HG03139 (cell line): Measurements from ENCODE around the gene ADAMTS5.

Source experiments
- ATAC-seq: cut with Tn5 transposase; IDR thresholded peaks from one replicate; pipeline ENCODE4 v1.9.1; 2021; ENCODE audit not compliant: unreplicated experiment

Gene ADAMTS5

DNA sequence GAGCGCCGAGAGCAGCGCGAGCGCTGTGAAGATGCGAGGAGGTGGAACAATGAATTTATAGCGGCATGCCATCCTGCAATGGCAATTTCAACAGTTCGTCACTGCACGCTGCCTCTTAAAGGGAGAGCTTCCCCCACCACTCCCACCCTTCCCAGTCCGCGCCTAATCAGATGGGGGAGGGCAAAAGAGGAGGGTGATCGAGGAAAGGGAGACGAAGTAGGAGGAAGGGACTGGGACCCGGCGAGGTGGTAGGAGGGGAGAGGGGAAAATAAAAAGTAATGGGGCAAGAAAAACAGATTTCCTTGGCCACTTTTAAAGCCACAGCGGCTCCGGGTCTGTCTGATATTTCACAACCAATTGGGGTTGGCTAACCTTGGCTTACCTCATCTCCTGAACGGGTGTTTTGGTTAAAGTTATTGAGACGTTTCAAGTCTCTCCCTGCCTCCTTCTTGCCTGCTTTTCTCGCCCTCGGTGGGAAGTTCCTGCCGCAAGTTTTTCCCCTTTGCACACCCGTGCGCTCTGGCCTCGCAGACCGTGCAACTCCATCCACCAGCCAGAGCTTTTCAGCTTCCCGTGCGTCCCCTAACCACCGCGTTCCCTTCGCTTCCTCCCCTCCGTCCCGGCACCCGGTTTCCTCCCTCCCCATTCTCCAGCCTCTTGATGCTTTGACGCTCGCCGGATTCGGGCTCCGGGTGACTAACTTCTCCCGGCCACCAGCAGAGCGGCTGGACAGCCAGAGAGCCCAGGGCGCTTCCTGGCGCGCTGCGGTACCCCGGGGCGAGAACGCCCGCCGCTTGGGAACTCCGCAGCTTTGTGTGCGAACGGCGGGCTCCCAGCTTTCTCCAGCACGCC is at the start of gene ADAMTS5:
TSS of gene ADAMTS5 (minus strand) at position 27 of the 852 bp plus-strand sequence. CDS start 697 bp downstream, outside the sequence.
- no peak for ATAC-seq

DNA sequence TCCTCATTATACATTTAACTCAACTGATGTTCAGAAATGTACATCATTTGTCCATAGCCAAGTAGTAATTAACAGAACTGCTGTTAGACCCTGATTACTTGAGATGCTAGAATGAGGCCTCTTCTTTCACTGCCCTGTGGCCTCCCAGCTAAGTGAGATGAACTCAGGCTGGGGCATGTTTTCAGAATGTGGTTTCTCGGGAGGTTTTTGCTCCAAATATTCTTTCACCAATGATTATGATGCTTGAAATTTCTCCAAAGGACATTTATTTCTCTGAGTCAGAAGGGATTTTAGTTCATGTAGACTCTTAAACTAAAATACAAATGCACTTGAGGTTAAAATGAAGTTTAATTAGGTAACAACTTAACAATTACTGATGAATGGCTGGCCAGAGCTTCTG is 34.6 kb upstream of the ADAMTS5 start:
- no peak for ATAC-seq

DNA sequence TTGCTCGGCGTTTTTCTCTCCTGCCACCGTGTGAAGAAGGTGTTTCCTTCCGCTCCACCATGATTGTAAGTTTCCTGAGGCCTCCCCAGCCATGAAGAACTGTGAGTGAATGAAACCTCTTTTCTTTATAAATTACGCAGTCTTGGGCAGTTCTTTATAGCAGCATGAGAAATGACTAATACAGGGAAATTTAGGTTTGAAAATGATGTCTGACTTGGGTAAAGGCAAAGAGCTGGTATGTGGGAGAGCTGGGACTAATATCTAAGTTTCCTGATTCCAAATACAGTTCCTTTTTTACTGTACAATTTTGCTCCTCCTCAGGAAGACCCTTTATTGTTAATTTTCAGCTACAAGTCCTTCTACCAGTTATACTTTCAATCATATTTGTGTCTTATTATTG is 16.7 kb upstream of the ADAMTS5 start:
- ATAC-seq, result no peak

DNA sequence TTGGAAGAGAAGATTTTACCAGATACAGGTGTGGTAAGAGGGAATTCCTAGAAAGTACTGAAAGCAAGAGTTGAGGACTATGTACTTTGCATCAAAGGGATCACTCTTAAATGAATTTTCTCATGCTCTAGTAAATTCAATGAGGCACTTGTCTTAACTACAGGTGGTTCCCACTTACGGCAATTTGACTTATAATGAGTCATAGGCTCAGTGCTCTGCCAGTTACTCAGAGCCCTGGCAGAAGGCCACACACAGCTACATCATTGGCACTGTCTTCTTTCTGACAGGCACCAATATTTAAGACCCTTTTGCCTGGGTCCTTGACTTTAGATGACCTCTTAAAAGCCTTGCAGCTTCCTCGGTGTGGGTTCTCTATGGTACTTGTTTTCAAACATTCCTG is 15.9 kb upstream of the ADAMTS5 start:
- ATAC-seq, result no peak

DNA sequence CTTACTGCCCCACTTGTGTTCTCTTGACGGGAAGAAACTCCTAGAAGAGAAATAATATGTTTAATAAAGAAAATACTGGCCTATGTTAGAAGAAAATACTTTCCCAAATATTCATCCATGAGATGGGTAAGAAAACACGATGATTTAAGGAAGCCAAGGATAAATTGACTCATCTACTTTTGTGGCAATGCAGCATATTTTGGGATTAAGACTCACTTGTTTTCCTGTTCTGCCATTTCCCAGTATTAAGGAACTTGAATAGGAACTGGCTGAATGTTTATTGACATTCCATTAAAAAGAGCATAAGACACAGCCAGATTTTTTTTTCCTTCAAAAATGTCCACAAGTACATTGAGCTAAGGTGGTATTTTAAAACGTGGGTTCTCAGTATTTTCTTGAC is 10.9 kb upstream of the ADAMTS5 start:
- no peak for ATAC-seq

DNA sequence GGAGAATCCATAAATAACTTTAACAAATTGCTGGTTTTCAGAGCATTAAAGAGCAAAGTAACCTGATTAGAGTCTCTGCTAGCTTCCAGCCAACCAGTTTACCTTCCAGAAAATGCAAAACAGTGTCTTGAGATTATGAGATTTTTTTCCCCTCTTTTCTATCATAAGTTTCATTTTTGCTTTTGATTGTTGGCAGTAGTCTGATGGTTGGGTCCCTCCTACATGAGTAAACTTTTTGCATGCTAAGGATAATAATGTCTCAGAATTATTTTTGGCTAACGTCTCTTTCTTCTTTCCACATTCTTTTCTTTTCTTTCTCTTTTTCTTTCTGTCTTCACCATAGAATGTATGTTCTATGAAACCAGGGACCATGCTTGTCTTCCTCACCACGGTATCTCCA is 6.3 kb upstream of the ADAMTS5 start:
- no peak for ATAC-seq

DNA sequence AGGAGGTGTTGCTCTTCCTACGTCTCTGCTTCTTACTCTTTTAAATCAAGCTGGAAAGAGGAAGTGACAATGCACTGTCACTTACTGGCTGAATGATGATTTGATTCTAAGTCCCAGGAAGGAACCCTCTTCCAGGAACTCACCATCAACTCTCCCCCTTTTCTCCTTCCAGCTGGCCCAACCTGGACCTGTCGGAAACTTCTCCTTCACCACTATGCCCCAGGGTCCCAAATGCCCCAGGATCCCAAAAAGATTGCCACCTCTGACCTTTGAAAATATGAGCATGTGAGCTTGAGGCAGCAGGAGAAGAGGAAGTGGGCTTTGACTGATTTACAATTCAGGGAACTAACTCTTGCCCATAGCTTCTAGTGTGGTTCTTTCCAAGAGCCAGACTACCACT is 5.3 kb upstream of the ADAMTS5 start:
- ATAC-seq, result no peak

DNA sequence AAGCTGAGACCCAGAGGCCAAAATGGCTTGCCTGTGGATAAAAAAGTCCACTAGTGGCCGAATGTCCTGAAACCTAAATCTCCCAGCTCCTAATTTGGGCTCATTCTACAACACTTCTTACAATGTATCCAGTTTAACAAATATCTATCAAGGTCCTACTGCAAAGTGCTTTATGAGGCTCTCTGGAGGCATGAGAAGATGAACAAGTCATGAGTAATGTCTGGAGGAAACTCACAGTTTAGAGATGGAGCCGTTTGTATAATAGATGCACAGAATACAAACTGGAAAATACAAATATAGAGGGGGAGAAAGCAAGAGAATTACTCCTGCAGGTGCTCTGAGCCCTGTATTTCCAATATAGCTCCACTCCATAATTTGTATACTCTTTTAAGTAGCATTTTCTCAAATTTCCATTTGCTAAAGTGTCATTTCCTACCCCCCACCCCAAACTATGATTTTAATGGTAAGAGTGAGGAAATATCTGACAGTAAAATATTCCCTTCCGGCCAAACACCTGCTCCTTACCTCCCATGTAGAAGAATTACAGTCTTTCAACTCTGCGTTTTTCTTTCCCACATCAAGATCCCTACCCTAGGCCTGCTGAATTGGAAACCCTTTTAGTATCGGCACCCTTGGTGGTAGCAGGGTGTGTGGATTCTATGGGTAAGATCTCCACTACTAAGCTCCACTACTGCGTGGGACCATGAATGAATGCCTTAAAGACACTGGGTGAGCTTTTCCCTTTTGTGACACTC is 3.3 kb upstream of the ADAMTS5 start:
- no peak for ATAC-seq

DNA sequence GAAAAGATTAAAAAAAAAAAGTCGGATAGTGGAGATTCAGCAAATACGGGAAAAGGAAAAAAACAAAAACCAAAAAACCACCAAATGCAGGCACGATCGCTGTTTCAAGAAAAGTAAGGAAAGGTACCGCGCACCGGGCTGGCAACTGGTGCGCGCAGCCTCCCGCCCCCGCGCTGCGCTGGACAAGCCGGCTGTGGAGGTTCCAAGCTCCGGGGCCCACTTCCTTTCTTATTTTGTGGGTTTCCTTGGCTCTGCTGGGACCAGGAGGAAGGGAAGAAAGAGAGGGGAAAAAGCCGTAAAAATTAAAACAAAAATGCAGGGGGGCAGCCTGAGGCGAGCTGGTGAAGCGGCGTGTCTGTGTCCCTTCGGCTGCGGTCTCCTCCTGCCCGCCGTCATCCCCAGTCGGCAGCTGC is 233 bp downstream of the ADAMTS5 start:
- ATAC-seq, result no peak

DNA sequence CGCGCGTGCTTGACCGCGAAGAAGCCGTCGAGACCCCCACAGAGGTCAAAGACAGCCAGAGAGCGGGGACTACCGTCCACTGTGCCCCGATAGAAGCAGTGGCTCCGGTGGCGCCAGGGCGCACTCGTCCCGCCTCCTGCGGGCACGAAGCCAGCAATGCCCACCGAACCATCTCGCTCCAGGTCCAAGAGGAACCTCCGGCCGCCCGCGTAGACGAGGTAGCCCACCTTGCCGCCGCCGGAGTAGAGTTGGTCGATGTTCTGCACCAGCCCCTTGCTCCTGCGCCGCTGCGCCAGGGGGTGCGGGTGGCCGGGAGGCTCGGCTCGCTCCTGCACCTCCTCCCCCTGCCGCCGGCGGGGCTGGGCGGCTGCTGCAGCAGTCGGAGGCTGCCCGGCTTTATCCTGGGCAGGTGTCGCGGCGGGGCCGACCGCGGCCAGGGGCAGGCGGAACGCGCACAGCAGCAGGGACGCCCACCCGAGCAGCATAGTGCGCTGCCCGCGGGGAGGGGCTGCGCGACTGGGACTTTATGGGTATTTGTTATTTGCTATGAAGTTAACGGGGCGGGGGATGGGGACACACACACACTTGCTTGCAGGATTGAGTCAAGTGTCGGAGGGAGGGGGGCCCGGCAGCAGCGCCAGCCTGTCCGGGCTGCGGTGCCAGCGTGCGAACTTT is 844 bp downstream of the ADAMTS5 start:
- no peak for ATAC-seq

DNA sequence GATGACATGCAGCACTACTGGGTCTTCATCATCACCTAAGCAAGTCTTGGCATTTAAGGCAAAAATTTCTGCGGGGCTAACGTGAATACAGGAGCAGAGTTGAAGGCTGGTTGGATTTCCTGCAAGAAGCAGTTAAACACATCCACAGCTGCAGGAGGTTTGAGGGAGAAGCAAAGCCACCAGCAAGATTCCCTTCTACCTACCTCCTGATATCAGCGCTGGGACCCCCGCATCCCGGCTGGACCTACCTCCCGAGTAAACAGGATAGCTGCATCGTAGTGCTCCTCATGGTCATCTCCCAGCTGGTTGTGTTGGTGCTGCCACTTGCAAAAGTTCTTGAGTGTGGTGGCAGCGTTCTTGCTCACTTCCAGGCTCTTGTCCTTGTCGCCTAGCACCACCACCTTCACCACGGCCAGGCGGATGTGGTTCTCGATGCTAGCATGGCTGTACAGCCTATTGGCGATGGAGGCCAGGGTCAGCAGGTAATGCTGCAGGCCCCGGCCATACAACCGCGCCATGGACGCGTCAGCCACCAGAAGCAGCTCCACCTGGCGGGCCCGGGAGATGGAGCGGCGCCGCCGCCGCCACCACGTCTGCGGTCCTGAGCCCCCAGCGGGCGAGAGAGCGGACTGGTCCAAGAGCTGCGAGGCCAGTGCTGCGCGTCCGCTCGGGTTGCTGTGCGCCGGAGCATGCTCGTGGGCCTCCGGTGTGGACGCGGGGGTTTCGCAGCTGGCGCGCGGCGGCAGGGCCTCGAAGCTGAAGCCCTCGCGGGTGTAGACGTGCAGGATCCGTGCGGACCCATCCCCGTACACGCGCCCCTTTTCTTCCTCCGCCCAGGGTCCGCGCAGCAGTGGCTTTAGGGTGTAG is 1.6 kb downstream of the ADAMTS5 start:
- ATAC-seq, result no peak

DNA sequence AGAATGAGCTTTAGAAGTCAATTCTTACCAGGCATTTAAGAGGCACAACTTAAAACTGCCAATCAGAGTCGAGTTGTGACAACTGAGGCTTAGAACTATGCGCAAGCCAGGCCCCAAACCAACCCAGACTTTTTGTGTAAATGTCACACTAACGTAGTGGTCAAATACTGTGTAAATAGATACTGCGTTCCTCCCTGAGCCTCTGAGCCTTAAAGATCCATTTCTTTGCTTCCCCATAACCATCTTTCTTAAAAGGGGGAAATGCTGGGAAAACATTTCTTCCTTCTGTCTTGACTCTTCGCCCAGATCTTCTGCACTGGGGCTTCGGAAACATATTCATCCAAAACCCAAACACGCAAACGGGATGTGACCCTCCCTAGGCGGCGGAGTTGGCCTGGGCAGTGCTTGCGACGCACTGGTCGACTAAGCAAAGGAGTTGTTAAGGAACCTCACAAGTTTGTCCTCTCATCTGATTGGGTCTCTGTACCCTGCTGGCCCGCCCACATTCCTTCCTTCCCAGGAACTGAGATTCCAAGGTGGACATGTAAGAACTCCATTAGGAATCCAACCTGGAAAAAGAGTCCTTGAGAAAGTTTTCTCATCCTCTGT is 2.6 kb downstream of the ADAMTS5 start:
- no peak for ATAC-seq

DNA sequence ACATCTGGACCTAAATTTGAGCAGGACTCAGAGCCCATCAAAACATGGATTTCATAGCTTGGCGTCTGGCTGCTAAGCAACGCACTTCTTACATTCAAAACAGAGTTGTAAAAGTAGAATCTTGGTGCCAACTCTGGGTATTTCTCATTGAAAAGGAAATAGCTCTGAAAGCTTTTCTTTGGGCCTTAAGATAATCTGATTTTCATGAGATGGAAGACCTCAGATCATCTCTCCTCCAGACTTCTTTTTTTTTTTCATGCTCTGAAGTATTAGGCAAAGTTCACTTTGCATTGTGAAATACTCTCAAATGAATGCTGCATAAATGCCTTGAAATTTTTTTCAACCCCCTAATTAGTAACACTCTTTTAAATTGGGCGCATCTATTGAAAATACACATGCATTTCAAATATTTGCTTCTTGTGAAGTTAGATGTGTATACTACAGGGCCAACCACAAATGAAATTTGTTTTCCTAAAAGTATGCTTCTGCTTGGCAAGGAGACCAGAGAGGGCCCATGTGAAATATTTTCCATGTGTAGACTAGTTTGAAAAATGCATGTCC is 4.2 kb downstream of the ADAMTS5 start:
- no peak for ATAC-seq

DNA sequence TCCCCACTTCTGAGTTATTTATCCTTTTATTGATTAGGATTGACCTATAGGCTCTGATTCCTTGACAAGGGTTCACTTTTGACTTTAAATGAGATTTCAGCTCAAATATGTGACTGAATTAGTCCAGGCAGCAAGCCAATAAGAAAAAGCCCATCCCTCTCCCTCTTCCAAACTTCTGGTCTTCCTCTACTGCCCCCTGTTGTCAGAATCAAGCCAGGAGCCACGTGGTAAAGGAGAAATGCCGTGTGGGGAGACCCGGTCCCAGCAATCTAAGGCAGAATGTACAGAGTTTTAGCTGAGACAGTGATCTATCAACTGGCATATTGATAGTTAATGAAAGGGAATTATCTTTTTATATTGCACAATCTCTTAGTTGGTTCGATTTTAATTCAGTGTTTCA is 5.2 kb downstream of the ADAMTS5 start:
- ATAC-seq, result no peak

DNA sequence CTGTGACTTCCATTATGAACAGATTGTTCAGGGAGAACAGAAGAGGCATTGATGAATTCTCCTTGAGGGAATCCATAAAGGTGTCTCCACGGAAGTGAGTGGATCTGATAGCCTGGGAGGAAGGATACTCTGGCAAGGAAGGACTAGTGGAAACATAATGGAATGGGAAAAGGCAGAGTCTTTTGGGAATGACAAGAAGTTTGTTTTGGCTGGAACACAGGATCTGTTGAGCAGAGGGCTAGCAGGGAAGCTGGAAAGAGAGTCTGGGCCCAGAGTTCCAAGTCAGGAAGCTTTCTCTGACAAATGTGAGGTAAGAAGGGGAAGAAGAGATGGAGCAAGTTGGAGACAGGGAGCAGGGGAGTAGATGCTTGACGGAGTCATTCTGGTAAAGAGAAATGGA is 8.1 kb downstream of the ADAMTS5 start:
- ATAC-seq, result no peak

DNA sequence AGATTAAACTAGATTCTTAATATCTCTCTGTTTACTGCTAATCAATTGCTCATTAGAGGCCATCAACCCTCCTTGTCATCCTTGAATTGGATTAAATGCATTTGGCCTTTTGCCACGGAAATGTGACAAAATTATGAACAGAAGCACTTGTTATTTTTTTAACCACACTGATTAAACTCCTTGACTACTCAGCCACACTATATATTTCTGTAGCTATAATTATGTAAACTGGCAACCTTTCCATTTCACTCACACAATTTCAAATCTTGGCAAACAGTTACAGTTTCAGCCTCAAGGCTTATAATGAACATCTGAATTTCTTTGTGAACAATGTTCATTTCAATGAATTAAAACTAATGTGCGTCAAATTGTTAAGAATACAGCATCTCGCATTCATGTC is 10.1 kb downstream of the ADAMTS5 start:
- no peak for ATAC-seq

DNA sequence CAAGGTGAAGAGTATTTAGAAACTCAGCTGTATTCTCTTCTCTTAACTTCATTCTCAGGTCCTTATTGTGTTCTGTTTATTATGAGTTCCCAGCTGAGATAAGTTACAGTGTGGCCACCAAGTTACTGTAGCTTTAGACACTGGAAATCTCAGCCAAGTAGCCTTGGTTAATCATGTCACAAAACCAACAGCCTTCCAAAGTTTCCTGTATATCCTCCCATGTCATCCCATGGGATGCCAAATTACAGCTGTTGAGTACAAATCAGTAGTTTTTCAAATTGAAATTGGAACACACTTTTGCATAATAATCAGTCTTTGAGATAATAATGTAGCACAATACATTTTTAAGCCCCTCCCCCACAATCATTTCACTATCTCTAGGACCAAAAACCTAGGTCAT is 10.7 kb downstream of the ADAMTS5 start:
- no peak for ATAC-seq

DNA sequence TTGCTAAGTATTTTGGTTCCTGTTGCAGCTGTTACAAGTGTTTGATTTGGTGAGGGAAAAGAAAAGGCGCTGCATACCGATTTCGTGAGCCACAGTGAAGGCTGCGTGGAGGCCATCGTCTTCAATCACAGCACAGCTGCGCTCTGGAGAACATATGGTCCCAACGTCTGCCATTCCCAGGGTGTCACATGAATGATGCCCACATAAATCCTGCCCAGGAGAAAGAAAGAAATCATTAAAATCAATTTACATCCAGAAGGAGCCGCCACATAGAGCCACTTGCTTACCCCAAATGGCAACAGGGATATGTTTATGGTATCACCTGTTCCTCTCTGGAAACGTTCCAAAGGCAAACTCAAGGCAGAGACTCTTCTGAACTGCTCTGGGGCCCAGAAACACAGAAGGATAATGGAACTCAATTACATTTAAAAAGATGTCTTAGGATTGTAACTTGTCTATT is 12.2 kb downstream of the ADAMTS5 start:
- no peak for ATAC-seq

DNA sequence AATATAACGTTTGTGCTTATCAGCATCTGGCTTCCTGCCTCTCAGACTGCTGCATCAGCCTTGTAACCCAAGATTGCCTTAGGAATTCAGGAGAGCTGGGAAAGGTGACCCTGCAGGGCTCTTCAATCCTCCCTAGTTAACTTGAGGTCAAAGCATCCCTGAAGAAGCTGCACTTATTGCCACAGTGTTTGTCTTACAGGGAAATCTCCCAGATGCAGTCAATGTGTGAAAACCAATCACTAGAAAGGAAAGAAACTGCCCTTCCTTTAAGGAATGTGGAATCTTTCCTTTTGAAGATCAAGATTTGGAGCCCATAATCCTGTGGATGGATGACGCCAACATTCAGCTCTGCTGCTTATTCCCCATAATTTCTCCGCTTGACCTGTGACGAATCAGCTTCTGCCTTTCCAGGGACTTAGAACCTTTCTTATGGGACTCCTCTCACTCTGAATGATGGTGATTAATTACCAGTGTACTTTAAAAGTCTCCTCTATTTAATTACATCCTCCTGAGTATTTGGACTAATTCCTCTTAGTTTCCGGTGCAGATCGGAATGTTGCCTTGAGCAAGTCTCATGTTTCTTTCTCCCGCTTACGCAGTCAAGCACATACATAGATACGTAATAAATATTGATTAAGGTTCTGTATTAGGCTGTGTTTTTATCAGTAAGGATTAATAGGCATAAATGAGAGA is 14.4 kb downstream of the ADAMTS5 start:
- ATAC-seq, result no peak
